ENCODE measurements around the gene CIDEC. TPM values are rescaled to one million over a fixed set of nuclear protein-coding genes. Genes with fewer than 3 reads are reported as not detected.
A peak's percentile ranks its signal among the peaks of the same experiment; 100 is the strongest.

The CIDEC gene
- total and polyA plus RNA-seq, 2 of the 13 experiments (the other 11 are each of a cell fraction or from before 2014, with no cell fraction given), result 2.5 to 10.4 TPM

- TF ChIP-seq PREB (CRISPR knock-in tag; IDR thresholded peaks at IDR 0.05), result no peak
- peak; percentile 57; the same call in 1 of the 2 replicates for TF ChIP-seq CERS6 (CRISPR knock-in tag; IDR thresholded peaks at IDR 0.05)
- TF ChIP-seq YEATS2 (CRISPR knock-in tag; IDR thresholded peaks at IDR 0.05; ENCODE audit: borderline replicate concordance), result peak; percentile 78; the same call in 1 of the 2 replicates
- TF ChIP-seq POLR2AphosphoS5 (IDR thresholded peaks at IDR 0.05; ENCODE audit: low read depth, low read length), result peak; percentile 89
- TF ChIP-seq KDM5B (CRISPR knock-in tag; IDR thresholded peaks at IDR 0.05; ENCODE audit: borderline replicate concordance), result peak; percentile 97
- no peak for TF ChIP-seq FOXM1 (CRISPR knock-in tag; IDR thresholded peaks at IDR 0.05)
- TF ChIP-seq ZNF513 (CRISPR knock-in tag; conservative IDR thresholded peaks at IDR 0.05), result no peak
- no peak for TF ChIP-seq SMARCE1 (IDR thresholded peaks at IDR 0.05; ENCODE audit: borderline replicate concordance)
- no peak; the same call in 1 of the 2 replicates for TF ChIP-seq ZNF431 (CRISPR knock-in tag; IDR thresholded peaks at IDR 0.05; ENCODE audit: borderline replicate concordance, low read depth)
- peak; percentile 93 for TF ChIP-seq HINFP (CRISPR knock-in tag; IDR thresholded peaks at IDR 0.05; ENCODE audit: low read depth)
- TF ChIP-seq ZNF660 (CRISPR knock-in tag; IDR thresholded peaks at IDR 0.05; ENCODE audit: borderline replicate concordance, low read depth), result peak; percentile 82; the same call in 1 of the 2 replicates
- peak; percentile 96; the same call in 1 of the 2 replicates for TF ChIP-seq IRF9 (CRISPR knock-in tag; IDR thresholded peaks at IDR 0.05; ENCODE audit: borderline replicate concordance)
- no peak for TF ChIP-seq ZNF549 (CRISPR knock-in tag; IDR thresholded peaks at IDR 0.05)
- TF ChIP-seq SRSF1 (optimal IDR thresholded peaks at IDR 0.05; ENCODE audit: low read depth, low read length), result no peak
- TF ChIP-seq TBP (CRISPR knock-in tag; IDR thresholded peaks at IDR 0.05), result no peak
- TF ChIP-seq SMAD9 (CRISPR knock-in tag; IDR thresholded peaks at IDR 0.05), result no peak
- TF ChIP-seq THAP9 (CRISPR knock-in tag; IDR thresholded peaks at IDR 0.05; ENCODE audit: borderline replicate concordance), result peak; percentile 75; the same call in 1 of the 2 replicates
- peak; percentile 86 for TF ChIP-seq MED1 (CRISPR knock-in tag; IDR thresholded peaks at IDR 0.05)
- TF ChIP-seq ZNF510 (CRISPR knock-in tag; IDR thresholded peaks at IDR 0.05; ENCODE audit: low read depth), result peak; percentile 58; the same call in 1 of the 2 replicates
Measured at GRCh38 chr3:9890249-9891071, 10.4 kb upstream of the CIDEC start, which contains the start of gene JAGN1 (continued).

Measured in HepG2 (cell line).